ENCODE data around the gene PADI1. TPM values are rescaled to one million over a fixed set of nuclear protein-coding genes. Genes with fewer than 3 reads are reported as not detected.

Gene PADI1
- total RNA-seq, 1 donor from 2014 or later = not detected

DNA sequence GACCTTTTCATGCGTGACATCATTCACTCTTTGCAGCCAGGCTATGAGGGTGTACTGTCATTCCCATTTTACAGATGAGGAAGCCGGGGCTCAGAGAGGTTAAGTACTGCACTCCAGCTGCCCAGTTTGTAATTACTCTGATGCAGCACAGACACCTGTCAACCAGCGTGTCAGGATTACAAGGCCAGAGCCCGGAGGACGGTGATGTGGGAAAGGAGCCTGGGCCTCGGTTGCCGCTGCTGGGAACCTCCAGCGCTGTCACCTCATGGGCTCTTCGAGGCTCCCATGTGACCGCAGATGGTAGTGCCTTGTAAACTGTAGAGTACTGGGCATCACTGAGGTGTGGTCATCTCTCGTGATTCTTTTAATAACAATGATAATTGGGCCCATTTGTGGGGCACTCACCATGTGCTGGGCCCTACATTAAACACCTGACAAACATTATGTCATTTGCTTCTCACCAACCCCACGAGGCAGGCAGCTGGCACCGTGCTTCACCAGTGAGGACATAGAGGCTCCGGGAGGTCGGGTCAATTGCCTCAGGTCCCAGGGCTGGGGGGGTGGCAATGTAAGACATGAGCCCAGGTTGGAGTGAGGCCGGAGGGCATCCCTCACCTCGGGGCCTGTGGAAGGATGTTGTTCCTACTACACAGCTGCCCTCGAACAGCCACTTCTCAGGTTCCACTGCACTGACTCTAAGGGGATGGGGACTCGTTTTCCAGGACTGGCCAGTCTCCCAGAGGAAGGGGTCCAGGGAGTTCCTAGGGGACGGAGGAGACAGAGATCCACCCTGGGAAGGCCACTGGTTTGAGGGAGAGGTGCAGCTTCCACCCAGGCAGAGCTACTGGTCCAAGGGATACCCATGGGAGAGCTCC lies 42.8 kb upstream of the PADI1 start:
- DNase-seq (ENCODE audit: low spot score in 2 of 2, unreplicated experiment in 2 of 2) = no peak
- peaks cover 5% of the 10 kb centered on the region for H3K9me3 Mint-ChIP-seq
- no peaks in the 10 kb centered on the region for H3K27me3 Mint-ChIP-seq (ENCODE audit: low read depth)
- TF ChIP-seq, protein P1, sequence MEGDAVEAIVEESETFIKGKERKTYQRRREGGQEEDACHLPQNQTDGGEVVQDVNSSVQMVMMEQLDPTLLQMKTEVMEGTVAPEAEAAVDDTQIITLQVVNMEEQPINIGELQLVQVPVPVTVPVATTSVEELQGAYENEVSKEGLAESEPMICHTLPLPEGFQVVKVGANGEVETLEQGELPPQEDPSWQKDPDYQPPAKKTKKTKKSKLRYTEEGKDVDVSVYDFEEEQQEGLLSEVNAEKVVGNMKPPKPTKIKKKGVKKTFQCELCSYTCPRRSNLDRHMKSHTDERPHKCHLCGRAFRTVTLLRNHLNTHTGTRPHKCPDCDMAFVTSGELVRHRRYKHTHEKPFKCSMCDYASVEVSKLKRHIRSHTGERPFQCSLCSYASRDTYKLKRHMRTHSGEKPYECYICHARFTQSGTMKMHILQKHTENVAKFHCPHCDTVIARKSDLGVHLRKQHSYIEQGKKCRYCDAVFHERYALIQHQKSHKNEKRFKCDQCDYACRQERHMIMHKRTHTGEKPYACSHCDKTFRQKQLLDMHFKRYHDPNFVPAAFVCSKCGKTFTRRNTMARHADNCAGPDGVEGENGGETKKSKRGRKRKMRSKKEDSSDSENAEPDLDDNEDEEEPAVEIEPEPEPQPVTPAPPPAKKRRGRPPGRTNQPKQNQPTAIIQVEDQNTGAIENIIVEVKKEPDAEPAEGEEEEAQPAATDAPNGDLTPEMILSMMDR (IDR thresholded peaks at IDR 0.05; ENCODE audit: unreplicated experiment) = no peak
- peaks cover 2% of the 10 kb centered on the region for H3K4me1 Mint-ChIP-seq
- H3K4me3 Mint-ChIP-seq = no peak overlapping the region
- H3K36me3 Mint-ChIP-seq = no peaks in the 10 kb centered on the region
- H3K27ac Mint-ChIP-seq = no peak overlapping the region

DNA sequence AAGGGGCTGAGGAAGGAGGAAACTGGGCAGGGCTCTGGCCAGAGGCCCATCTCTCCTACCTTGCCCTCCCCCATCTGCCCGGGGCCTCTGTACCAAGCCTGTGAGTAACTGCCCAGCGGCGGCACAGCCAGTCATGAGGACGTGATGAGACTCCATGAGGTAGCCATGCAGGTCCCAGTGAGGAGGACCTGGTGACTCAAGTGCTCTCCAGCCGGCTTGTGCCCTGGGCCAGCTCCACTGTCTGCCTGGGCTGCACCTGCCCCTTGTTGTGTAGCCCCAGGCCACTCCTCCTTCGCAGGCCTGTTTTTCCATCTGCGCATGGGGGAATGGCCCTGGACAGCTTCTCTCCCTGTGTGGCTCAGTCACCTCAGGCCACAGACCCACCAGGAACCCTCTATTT lies 42.0 kb upstream of the PADI1 start:
- DNase-seq (ENCODE audit: low spot score in 2 of 2, unreplicated experiment in 2 of 2) = no peak
- no peak overlapping the region for H3K27ac Mint-ChIP-seq

DNA sequence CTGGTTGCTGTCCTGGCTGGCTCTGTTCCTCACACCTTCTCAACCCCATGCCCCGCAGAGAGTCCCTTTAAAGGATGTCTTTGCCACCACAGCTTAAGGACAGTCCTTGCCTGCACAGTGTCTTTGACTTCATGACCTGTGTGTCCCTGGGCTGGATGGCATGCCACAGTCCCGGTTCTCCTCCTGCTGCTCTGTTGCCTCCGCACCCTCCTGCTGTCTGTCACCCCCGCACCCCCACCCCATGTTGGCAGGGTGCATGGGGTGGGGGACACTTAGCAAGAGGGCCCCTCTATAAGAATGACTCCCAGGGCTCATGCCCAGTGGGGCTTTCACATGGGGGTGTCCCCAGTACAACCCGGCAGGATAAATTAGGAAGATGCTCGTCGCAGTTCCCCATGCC lies 41.6 kb upstream of the PADI1 start:
- Mint-ChIP-seq H3K27me3 (ENCODE audit: low read depth) (no peaks in the 10 kb centered on the region), H3K36me3 (no peaks in the 10 kb centered on the region), H3K27ac (no peak overlapping the region), H3K4me1 (peaks cover 7% of the 10 kb centered on the region), H3K9me3 (no peaks in the 10 kb centered on the region), H3K4me3 (no peak overlapping the region)
- TF ChIP-seq, protein P1 (IDR thresholded peaks at IDR 0.05; ENCODE audit: unreplicated experiment) = no peak
- DNase-seq (ENCODE audit: low spot score in 2 of 2, unreplicated experiment in 2 of 2) = no peak

More for the DNA sequence above, 42.0 kb upstream of the PADI1 start:
- Mint-ChIP-seq H3K4me1 (peaks cover 5% of the 10 kb centered on the region), H3K27me3 (ENCODE audit: low read depth) (no peaks in the 10 kb centered on the region), H3K36me3 (no peaks in the 10 kb centered on the region), H3K9me3 (no peaks in the 10 kb centered on the region), H3K4me3 (no peak overlapping the region)
- TF ChIP-seq, protein P1 (IDR thresholded peaks at IDR 0.05; ENCODE audit: unreplicated experiment) = no peak

DNA sequence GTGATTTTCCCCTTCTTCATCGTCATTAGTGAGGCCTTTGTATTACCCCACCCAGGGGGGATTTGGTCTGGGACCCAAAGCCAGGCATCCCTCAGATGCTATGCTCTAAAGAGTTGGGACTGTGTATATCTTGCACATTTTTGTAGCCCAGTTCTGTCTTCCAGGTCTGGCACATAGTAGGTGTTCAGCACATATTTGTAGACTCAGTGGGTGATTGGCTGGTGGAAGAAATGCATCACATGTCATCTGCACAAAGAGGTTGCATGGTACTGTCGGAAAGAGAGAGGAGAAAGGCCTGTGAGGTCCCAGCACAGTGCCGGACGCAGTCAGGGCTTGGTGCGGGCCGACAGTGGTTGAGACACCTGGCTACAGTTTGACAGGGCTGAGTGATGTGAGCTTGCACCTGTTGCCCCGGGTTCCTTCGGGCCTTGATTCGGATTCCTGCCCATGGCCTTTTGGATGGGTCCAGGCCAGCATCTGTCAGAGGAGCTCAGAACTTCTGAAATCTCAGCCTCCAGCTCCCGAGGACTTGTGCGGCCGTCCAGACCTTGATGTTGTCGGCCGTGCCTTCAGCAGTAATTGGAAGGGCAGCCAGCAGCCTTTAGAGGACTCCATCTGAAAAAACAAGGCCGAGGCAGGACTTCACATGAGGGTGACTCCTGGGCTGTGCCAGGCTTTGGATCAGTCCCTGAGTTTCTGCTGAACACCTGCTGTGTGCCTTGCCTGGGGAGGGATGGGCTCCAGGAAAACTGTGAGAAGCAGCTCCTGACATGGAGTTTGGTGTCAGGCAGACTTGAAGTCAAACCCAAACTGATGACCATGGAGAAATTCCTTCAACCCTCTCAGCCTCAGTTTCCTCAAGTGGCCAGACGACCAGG lies 40.9 kb upstream of the PADI1 start:
- H3K4me3 Mint-ChIP-seq = no peak overlapping the region
- no peaks in the 10 kb centered on the region for H3K36me3 Mint-ChIP-seq
- H3K27ac Mint-ChIP-seq = no peak overlapping the region
- H3K9me3 Mint-ChIP-seq = no peaks in the 10 kb centered on the region
- no peaks in the 10 kb centered on the region for H3K27me3 Mint-ChIP-seq (ENCODE audit: low read depth)
- TF ChIP-seq, protein P1 (IDR thresholded peaks at IDR 0.05; ENCODE audit: unreplicated experiment) = no peak
- peaks cover 8% of the 10 kb centered on the region for H3K4me1 Mint-ChIP-seq
- DNase-seq (ENCODE audit: low spot score in 2 of 2, unreplicated experiment in 2 of 2) = no peak

DNA sequence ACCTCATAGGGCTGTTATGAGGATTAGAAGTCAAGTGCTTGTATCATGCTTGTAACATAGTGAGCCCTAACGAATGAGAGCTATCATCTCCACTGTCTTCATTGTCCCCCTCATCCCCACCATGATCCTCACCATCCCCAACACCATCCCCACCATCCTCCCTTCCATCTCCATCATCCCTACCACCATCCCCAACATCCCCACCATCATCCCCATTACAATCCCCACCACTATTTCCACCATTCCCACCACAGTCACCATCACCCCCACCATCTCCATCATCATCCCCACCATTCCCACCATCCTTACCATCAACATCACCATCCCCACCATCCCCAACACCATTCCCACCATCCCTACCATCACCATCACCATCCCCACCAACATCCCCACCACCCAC lies 39.1 kb upstream of the PADI1 start:
- H3K27ac Mint-ChIP-seq = no peak overlapping the region
- no peaks in the 10 kb centered on the region for H3K9me3 Mint-ChIP-seq
- no peak overlapping the region for H3K4me3 Mint-ChIP-seq
- DNase-seq (ENCODE audit: low spot score in 2 of 2, unreplicated experiment in 2 of 2) = no peak
- TF ChIP-seq, protein P1 (IDR thresholded peaks at IDR 0.05; ENCODE audit: unreplicated experiment) = no peak
- H3K27me3 Mint-ChIP-seq (ENCODE audit: low read depth) = no peaks in the 10 kb centered on the region
- H3K36me3 Mint-ChIP-seq = no peaks in the 10 kb centered on the region
- H3K4me1 Mint-ChIP-seq = peaks cover 8% of the 10 kb centered on the region
